ENCODE data around the gene SNAP25.

Gene SNAP25

DNA sequence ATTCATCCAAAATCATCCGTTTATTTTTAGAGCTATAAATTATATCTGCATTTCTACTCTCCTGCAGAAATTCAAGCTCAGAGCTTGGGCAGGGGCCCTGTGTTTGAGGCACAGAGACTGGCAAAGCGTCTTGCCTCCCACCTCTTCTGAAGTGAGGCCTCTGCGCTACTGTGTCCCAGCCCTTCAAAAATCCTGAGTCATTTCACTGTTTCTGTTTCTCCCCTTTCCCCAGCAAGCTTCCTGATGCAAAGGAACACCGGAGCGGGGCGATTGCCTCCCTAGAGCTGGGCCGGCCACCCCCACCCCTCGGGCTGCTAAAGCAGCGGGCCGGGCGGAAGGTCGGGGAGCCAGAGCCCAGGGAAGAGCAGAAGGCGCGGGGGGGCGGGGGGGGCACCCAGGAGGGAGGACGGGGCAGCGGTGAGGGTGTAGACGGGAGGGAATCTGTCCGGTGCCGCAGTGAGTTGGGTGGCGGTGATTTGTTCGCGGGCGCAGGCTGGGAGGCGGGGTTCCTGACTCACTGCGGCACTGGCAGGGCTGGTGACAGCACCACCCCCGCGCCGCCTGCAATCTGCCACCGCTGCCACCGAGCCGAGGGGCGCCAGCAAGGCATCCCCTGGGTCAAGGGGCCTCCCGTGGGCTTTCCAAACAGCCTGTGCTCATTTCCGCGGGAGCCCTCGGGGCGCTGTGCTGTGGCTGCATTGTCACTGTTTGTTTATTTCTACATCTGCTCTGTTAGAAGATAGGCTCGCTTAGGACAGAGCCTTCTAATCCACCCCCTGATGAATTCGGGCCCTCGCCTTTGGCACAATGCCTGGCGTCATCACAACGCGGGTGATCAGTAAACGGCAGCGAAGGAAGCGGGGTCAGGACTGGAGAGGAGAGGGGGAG, 46.5 kb upstream of the SNAP25 start (continued):
- TF ChIP-seq ZNF138 (tag by site-specific recombination; IDR thresholded peaks at IDR 0.05; ENCODE audit: borderline replicate concordance) (no peak), KLF9 (tag by site-specific recombination; IDR thresholded peaks at IDR 0.05; ENCODE audit: low read depth) (0 out of 2 replicates have a peak, but pooled peaks have one; percentile 36), ZNF37A (tag by site-specific recombination; IDR thresholded peaks at IDR 0.05) (no peak), GLI4 (tag by site-specific recombination; IDR thresholded peaks at IDR 0.05) (no peak), ZNF548 (tag by site-specific recombination; IDR thresholded peaks at IDR 0.05) (no peak), GLIS1 (tag by site-specific recombination; IDR thresholded peaks at IDR 0.05) (peak; percentile 88), HOXD13 (CRISPR knock-in tag; IDR thresholded peaks at IDR 0.05; ENCODE audit: borderline replicate concordance) (no peak), ZNF701 (tag by site-specific recombination; IDR thresholded peaks at IDR 0.05) (no peak), ZNF341 (tag by site-specific recombination; IDR thresholded peaks at IDR 0.05; ENCODE audit: low read depth) (peak; percentile 77), ZNF473 (tag by site-specific recombination; IDR thresholded peaks at IDR 0.05) (no peak), ZNF302 (tag by site-specific recombination; IDR thresholded peaks at IDR 0.05; ENCODE audit: low read depth) (no peak), ZNF560 (tag by site-specific recombination; IDR thresholded peaks at IDR 0.05; ENCODE audit: borderline replicate concordance) (no peak), ZNF585B (tag by site-specific recombination; IDR thresholded peaks at IDR 0.05) (no peak), ZNF10 (tag by site-specific recombination; IDR thresholded peaks at IDR 0.05) (peak; percentile 87), ZFP69B (tag by site-specific recombination; IDR thresholded peaks at IDR 0.05) (no peak), ZNF157 (tag by site-specific recombination; IDR thresholded peaks at IDR 0.05) (no peak), ZBTB1 (tag by site-specific recombination; IDR thresholded peaks at IDR 0.05) (no peak), ZNF837 (tag by site-specific recombination; IDR thresholded peaks at IDR 0.05) (no peak), ZNF791 (tag by site-specific recombination; IDR thresholded peaks at IDR 0.05) (no peak), ZNF169 (tag by site-specific recombination; IDR thresholded peaks at IDR 0.05) (no peak), TRIM28 (IDR thresholded peaks at IDR 0.05; ENCODE audit: borderline replicate concordance, low read length) (no peak; the same call in 1 of the 2 replicates)
- TF ChIP-seq, protein P1, sequence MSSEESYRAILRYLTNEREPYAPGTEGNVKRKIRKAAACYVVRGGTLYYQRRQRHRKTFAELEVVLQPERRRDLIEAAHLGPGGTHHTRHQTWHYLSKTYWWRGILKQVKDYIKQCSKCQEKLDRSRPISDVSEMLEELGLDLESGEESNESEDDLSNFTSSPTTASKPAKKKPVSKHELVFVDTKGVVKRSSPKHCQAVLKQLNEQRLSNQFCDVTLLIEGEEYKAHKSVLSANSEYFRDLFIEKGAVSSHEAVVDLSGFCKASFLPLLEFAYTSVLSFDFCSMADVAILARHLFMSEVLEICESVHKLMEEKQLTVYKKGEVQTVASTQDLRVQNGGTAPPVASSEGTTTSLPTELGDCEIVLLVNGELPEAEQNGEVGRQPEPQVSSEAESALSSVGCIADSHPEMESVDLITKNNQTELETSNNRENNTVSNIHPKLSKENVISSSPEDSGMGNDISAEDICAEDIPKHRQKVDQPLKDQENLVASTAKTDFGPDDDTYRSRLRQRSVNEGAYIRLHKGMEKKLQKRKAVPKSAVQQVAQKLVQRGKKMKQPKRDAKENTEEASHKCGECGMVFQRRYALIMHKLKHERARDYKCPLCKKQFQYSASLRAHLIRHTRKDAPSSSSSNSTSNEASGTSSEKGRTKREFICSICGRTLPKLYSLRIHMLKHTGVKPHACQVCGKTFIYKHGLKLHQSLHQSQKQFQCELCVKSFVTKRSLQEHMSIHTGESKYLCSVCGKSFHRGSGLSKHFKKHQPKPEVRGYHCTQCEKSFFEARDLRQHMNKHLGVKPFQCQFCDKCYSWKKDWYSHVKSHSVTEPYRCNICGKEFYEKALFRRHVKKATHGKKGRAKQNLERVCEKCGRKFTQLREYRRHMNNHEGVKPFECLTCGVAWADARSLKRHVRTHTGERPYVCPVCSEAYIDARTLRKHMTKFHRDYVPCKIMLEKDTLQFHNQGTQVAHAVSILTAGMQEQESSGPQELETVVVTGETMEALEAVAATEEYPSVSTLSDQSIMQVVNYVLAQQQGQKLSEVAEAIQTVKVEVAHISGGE (tag by site-specific recombination; conservative IDR thresholded peaks at IDR 0.05; ENCODE audit: low read depth): peak; percentile 26; the same call in 1 of the 2 replicates
- TF ChIP-seq, protein P2, sequence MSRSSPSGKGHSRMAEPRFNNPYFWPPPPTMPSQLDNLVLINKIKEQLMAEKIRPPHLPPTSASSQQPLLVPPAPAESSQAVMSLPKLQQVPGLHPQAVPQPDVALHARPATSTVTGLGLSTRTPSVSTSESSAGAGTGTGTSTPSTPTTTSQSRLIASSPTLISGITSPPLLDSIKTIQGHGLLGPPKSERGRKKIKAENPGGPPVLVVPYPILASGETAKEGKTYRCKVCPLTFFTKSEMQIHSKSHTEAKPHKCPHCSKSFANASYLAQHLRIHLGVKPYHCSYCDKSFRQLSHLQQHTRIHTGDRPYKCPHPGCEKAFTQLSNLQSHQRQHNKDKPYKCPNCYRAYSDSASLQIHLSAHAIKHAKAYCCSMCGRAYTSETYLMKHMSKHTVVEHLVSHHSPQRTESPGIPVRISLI (tag by site-specific recombination; IDR thresholded peaks at IDR 0.05): no peak
- TF ChIP-seq, protein P3, sequence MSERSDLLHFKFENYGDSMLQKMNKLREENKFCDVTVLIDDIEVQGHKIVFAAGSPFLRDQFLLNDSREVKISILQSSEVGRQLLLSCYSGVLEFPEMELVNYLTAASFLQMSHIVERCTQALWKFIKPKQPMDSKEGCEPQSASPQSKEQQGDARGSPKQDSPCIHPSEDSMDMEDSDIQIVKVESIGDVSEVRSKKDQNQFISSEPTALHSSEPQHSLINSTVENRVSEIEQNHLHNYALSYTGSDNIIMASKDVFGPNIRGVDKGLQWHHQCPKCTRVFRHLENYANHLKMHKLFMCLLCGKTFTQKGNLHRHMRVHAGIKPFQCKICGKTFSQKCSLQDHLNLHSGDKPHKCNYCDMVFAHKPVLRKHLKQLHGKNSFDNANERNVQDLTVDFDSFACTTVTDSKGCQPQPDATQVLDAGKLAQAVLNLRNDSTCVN (tag by site-specific recombination; optimal IDR thresholded peaks at IDR 0.05): peak; percentile 19
- TF ChIP-seq, protein P4, sequence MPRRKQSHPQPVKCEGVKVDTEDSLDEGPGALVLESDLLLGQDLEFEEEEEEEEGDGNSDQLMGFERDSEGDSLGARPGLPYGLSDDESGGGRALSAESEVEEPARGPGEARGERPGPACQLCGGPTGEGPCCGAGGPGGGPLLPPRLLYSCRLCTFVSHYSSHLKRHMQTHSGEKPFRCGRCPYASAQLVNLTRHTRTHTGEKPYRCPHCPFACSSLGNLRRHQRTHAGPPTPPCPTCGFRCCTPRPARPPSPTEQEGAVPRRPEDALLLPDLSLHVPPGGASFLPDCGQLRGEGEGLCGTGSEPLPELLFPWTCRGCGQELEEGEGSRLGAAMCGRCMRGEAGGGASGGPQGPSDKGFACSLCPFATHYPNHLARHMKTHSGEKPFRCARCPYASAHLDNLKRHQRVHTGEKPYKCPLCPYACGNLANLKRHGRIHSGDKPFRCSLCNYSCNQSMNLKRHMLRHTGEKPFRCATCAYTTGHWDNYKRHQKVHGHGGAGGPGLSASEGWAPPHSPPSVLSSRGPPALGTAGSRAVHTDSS (tag by site-specific recombination; IDR thresholded peaks at IDR 0.05): no peak
- TF ChIP-seq, protein P5, sequence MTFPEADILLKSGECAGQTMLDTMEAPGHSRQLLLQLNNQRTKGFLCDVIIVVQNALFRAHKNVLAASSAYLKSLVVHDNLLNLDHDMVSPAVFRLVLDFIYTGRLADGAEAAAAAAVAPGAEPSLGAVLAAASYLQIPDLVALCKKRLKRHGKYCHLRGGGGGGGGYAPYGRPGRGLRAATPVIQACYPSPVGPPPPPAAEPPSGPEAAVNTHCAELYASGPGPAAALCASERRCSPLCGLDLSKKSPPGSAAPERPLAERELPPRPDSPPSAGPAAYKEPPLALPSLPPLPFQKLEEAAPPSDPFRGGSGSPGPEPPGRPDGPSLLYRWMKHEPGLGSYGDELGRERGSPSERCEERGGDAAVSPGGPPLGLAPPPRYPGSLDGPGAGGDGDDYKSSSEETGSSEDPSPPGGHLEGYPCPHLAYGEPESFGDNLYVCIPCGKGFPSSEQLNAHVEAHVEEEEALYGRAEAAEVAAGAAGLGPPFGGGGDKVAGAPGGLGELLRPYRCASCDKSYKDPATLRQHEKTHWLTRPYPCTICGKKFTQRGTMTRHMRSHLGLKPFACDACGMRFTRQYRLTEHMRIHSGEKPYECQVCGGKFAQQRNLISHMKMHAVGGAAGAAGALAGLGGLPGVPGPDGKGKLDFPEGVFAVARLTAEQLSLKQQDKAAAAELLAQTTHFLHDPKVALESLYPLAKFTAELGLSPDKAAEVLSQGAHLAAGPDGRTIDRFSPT (tag by site-specific recombination; IDR thresholded peaks at IDR 0.05): peak; percentile 61; the same call in 1 of the 2 replicates
